ENCODE results near the gene LSM5.

LSM5 gene

GRCh38 chr7:32447218-32447617 is 43.0 kb downstream of the LSM5 start:
- Histone ChIP-seq H3K4me1 (ENCODE audit: insufficient read depth, low read length) (peaks cover 5% of the 10 kb centered on the region; the same call in 1 of the 2 replicates), H3K9me3 (ENCODE audit: insufficient read depth, low read depth, low read length) (no peaks in the 10 kb centered on the region), H3K4me3 (ENCODE audit: low read length) (no peak overlapping the region), H3K36me3 (ENCODE audit: insufficient read depth, low read depth, low read length) (no peaks in the 10 kb centered on the region), H3K27ac (ENCODE audit: low read length) (no peak overlapping the region), H3K27me3 (ENCODE audit: insufficient read depth, low read length) (no peaks in the 10 kb centered on the region), H3K9ac (ENCODE audit: low read depth, low read length) (no peak overlapping the region)

- no peaks in the 10 kb centered on the region for H3K36me3 ChIP-seq (ENCODE audit: insufficient read depth, low read depth, low read length)
- no peak overlapping the region for H3K4me3 ChIP-seq (ENCODE audit: low read length)
- H3K27ac ChIP-seq (ENCODE audit: low read length) = no peak overlapping the region
- no peaks in the 10 kb centered on the region for H3K4me1 ChIP-seq (ENCODE audit: insufficient read depth, low read length)
- H3K9ac ChIP-seq (ENCODE audit: low read depth, low read length) = no peak overlapping the region
- no peaks in the 10 kb centered on the region for H3K9me3 ChIP-seq (ENCODE audit: insufficient read depth, low read depth, low read length)
- peaks cover 4% of the 10 kb centered on the region; the same call in 1 of the 2 replicates for H3K27me3 ChIP-seq (ENCODE audit: insufficient read depth, low read length)
Measured at GRCh38 chr7:32436146-32436928, 53.8 kb downstream of the LSM5 start.
